GM12878 (cell line): ENCODE measurements around the gene RPS8. TPM values are rescaled to one million over a fixed set of nuclear protein-coding genes. Genes with fewer than 3 reads are reported as not detected.

Source experiments
- CEBPZ ChIP-seq: fragments of 150-350 bp; IDR thresholded peaks from 2 replicates; pipeline ENCODE4 v1.6.1; 2016; ENCODE audit warnings: low read depth, low read length
- CHD2 ChIP-seq: IDR thresholded peaks from 2 replicates; pipeline ENCODE4 v1.6.1; 2011; ENCODE audit warnings: low read depth, low read length, improper control_type of control experiment, borderline replicate concordance
- EGR1 ChIP-seq, 2 experiments: IDR thresholded peaks; 1 replicate in 1 of 2; 2 replicates in 1 of 2; pipeline ENCODE4 v1.6.1; 2011 to 2012; ENCODE audit warnings: low read depth in 2 of 2, low read length in 2 of 2, borderline replicate concordance in 1 of 2, mild to moderate bottlenecking in 1 of 2, moderate library complexity in 1 of 2
- EP300 ChIP-seq, 2 experiments: fragments of 150-350 bp in 1 of 2; IDR thresholded peaks; 2 replicates each; pipeline ENCODE4 v1.6.1; 2011 to 2012; ENCODE audit warnings: low read depth in 2 of 2, low read length in 2 of 2, borderline replicate concordance in 1 of 2, improper control_type of control experiment in 1 of 2, inconsistent platforms in 1 of 2; ENCODE audit not compliant: control insufficient read depth in 1 of 2
- MTA3 ChIP-seq: IDR thresholded peaks from 2 replicates; pipeline ENCODE4 v1.6.1; 2012; ENCODE audit warnings: low read length, inconsistent platforms, borderline replicate concordance
- NFYA ChIP-seq: IDR thresholded peaks from 2 replicates; pipeline ENCODE4 v1.6.1; 2011; ENCODE audit warnings: low read depth, mild to moderate bottlenecking, low read length, improper control_type of control experiment, borderline replicate concordance
- polyA plus RNA-seq, 11 experiments: library from polyadenylated mRNA; depleted of rRNA in 4 of 11; unstranded in 6 of 11; stranded (reverse) in 5 of 11; fragments of >200 nt; fragmentation: Nextera tagmentation in 4 of 11; fragmentation: Illumina TruSeq in 1 of 11; extraction: Ambion mirVana in 4 of 11; extraction: Trizol in 1 of 11; gene quantifications; 1 replicate in 1 of 11; 2 replicates in 10 of 11; pipeline versions ENCODE4 v1.2.1 to v1.2.3, GENCODE V29; 2011 to 2016; ENCODE audit warnings: inconsistent platforms in 2 of 11, missing spikeins in 2 of 11, low read depth in 1 of 11
- total RNA-seq, 4 experiments: library from RNA; depleted of rRNA in 3 of 4; stranded (reverse); fragments of >200 nt in 3 of 4; fragmentation: Illumina TruSeq in 1 of 4; extraction: Trizol in 1 of 4; gene quantifications; 2 replicates each; pipeline versions ENCODE4 v1.2.1 to v1.2.3, GENCODE V29; 2013 to 2021
- TF ChIP-seq, protein P1 (sequence below): fragments of 450-650 bp; IDR thresholded peaks from 2 replicates; pipeline ENCODE4 v1.6.1; 2017; ENCODE audit warnings: low read depth, mild to moderate bottlenecking, moderate library complexity

RPS8 gene
- total and polyA plus RNA-seq, 10 of the 15 experiments (the other 5 are each of a cell fraction or from before 2014, with no cell fraction given), result 1,296 to 3,461 (median 2,877) TPM

- TF ChIP-seq CEBPZ (no peak), MTA3 (no peak), EP300 (IDR thresholded peaks at IDR 0.05; ENCODE audit: borderline replicate concordance in 1 of 2, control insufficient read depth in 1 of 2, low read depth in 2 of 2, low read length in 2 of 2) (no peak), NFYA (no peak), CHD2 (no peak), EGR1 (IDR thresholded peaks at IDR 0.05; ENCODE audit: borderline replicate concordance in 1 of 2, low read depth in 2 of 2, low read length in 2 of 2) (0 out of 3 replicates have a peak, but pooled peaks of 1 of the 2 experiments have one; percentile 14)
- TF ChIP-seq, protein P1, sequence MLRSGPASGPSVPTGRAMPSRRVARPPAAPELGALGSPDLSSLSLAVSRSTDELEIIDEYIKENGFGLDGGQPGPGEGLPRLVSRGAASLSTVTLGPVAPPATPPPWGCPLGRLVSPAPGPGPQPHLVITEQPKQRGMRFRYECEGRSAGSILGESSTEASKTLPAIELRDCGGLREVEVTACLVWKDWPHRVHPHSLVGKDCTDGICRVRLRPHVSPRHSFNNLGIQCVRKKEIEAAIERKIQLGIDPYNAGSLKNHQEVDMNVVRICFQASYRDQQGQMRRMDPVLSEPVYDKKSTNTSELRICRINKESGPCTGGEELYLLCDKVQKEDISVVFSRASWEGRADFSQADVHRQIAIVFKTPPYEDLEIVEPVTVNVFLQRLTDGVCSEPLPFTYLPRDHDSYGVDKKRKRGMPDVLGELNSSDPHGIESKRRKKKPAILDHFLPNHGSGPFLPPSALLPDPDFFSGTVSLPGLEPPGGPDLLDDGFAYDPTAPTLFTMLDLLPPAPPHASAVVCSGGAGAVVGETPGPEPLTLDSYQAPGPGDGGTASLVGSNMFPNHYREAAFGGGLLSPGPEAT, result no peak
Measured at GRCh38 chr1:44802306-44803061, 27.1 kb downstream of the RPS8 start (continued).
